HG02970 (cell line): ENCODE data around the gene CCHCR1.
"Not testable (repeated sequence)": the region's sequence is repeated elsewhere in the genome, so short reads cannot be mapped to it uniquely, and the experiment has no call there.

Experiments
- ATAC-seq: cut with Tn5 transposase; IDR thresholded peaks from one replicate; pipeline ENCODE4 v1.9.1; 2021; ENCODE audit warnings: mild to moderate bottlenecking, moderate library complexity, moderate number of reproducible peaks; ENCODE audit not compliant: unreplicated experiment, low FRiP score

CCHCR1 gene

GRCh38 chr6:31164475-31165063 is 7.0 kb upstream of the CCHCR1 start:
- ATAC-seq: not testable (repeated sequence)

DNA sequence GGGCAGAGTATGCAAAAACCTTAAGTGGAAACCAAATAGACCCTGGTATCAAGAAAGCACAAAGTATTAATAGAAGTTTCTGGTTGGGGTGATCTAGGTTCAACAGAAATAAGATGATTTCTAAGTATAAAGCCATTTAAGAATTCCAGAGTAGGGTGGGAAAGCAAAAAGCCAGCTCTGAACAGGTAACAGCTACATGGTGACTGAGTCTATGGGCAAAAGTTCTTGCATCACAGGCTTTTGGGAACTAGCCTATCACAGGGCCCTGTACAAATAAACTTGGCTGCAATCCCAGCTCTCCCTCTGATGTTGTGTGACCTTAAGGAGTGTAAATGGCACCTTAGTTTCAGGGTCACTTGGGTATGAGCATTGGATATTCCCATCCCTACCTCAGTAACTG is 6.3 kb upstream of the CCHCR1 start:
- ATAC-seq: no peak

DNA sequence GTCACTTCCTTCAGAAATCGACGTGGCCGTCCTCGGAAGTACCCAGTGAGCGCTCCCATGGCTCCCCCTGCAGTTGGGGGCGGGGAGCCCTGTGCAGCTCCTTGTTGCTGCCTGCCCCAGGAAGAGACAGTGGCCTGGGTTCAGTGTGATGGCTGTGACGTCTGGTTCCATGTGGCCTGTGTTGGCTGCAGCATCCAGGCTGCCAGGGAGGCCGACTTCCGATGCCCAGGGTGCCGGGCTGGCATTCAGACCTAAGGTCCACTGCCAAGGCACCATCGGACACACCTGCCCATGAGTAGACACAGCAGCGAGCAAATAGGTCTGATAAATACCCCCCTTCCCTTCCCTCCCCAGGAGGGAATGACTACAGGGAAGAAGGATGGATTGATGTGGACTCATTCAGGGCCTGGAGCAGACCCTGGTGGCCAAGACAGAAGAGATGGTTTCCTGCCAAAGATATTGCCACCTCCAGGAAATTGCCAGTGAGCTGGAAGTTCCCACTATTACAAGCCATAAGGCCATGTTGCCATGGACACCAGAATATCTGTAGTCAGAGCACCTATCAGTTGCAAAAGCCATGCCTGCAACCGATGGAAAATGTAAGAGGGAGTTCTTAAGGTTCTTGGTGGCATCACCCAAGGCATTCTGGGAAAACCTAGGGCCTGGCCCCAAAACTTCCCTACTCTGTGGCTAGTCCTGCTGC is 5.0 kb upstream of the CCHCR1 start:
- ATAC-seq: no peak

- ATAC-seq: no peak
These were observed 3.9 kb upstream of the CCHCR1 start for GRCh38 chr6:31161216-31162126.

GRCh38 chr6:31158863-31159855 is 1.6 kb upstream of the CCHCR1 start:
- no peak for ATAC-seq

DNA sequence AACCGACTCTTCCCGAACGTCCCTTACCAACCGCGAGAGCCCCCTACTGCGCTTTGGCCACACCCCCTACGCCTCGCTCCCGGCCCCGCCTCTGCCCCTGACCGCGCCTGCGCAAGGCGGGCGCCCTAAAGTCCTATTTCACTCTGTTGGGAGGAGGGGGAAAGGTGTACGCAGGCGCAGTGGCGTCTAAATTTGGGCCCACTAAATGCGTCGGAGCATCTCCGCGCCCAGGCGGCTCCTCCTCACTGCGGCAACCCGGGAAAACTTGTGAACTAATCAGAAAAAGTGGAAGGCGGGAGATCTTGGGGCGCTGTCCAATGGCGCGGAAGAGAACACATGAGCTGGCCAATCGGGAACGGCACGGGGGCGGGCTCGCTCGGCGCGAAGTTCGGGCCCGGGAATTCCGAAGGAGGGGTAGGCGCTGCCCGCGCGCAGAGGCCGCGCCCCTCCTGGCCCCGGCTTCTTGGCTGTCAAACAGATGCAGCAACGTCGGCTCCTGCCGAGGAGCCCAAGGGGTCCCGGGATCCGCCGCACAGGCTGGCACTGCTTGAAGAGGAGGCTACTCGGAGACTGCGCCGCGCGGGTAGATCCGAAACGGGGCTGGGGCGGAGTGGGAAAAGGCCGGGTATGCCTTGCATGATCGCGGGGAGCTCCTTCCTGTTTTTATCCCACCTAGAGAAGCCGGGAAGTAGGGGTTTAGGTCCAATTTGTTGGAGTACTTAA is 699 bp upstream of the CCHCR1 start, which contains the start of gene TCF19:
Gene TCF19, plus strand, starts transcription at position 450 of the 723 bp plus-strand sequence. CDS start 881 bp downstream, outside the sequence.
- ATAC-seq: peak; percentile 89

DNA sequence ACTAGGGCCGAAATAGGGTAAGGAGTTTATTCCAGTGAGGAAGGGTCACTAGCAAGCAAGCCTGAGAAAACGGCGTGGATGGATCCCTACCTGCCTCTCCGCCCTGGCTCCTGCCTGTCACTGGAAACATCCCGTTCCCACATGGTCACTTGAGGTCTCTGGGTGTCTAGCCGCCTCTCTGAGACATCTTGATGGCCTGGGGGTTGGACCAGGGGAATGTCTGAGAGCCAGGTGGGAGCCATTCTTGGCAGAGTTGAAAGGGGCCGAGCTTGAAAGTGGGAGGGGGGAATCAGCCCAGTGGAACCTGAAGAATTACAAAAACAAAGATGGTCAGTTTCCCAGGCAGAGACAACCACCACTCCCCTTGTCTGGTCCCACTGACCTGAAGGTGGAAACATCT is 961 bp downstream of the CCHCR1 start:
- no peak for ATAC-seq

DNA sequence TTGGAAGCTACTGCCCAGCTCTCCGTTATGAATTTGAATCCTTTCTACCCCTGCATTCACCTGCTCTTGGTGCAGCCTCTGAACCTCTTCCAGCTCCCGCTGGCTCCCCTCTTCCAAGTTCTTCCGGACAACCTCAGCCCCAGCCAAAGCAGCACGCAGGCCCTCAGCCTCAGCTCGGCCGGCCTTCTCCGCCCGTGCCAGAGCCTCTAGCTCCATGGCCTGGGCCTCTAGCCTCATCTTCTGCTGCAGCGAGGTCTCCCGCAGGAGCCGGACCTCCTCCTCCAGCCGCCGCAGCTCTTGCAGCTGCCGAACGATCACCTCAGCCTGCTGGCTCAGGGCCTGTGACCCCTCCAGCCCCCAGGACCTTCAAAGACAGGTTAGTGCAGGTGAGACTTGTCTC is 3.2 kb downstream of the CCHCR1 start:
- ATAC-seq: no peak

DNA sequence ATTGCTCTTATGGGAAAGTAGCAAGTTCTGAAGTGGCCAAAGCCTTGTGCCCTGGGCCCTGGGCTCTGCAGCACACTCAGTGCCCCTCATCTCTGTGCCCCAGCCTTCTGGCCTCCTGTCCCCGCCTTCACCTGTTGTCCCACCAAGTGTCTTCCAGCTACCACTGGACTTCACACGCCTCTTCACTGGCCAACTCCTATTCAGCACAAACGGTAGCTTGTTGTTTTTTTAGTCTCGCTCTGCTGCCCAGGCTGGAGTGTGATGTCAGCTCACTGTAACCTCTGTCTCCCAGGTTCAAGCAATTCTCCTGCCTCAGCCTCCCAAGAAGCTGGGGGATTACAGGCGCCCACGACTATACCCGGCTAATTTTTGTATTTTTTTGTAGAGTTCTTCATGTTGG is 4.8 kb downstream of the CCHCR1 start:
- no peak for ATAC-seq

- ATAC-seq: no peak
These were observed 7.7 kb downstream of the CCHCR1 start for GRCh38 chr6:31149827-31150447.

DNA sequence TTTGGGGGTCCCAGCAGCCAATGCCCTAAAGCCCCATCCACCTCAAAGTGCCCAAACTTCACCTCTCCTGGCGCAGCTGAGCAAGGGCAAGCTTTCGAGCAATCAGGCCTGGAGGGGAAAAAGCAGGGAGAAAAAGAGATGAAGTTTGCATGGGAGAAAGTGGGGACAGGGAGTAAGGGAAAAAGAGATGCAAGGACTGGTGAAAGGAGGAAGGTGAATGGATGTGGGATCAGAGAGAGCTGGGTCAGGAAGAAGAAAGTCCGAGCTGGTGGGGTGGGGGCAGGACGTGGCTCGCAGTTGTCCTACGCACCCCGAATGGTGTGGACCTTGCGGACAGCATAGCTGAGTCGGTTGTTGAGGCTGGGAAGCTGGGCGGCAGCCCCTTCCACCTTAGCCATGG is 12.2 kb downstream of the CCHCR1 start:
- ATAC-seq: no peak

DNA sequence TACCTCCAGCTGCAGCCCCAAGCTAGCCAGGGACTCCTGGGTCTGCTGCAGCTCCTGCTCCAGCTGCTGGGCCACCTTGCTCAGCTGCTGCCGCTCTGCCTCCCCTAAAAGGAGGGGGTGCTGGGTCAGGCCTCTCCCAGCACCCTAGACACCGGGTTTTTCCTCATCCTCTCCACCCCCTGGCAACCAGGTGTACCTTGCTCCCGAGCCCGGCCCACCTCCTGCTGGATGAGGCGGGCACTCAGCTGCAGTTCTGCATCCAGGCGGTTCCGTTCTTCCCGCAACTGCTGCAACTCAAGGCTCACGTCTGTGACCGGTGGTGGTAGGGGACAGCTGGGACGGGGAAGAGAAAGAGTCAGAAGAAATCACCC is 12.6 kb downstream of the CCHCR1 start:
- no peak for ATAC-seq

GRCh38 chr6:31144296-31144969 is 13.2 kb downstream of the CCHCR1 start:
- no peak for ATAC-seq

- ATAC-seq: no peak
These were observed 14.5 kb downstream of the CCHCR1 start for GRCh38 chr6:31143148-31143547.

GRCh38 chr6:31142361-31142761 is 15.2 kb downstream of the CCHCR1 start:
- ATAC-seq: no peak

DNA sequence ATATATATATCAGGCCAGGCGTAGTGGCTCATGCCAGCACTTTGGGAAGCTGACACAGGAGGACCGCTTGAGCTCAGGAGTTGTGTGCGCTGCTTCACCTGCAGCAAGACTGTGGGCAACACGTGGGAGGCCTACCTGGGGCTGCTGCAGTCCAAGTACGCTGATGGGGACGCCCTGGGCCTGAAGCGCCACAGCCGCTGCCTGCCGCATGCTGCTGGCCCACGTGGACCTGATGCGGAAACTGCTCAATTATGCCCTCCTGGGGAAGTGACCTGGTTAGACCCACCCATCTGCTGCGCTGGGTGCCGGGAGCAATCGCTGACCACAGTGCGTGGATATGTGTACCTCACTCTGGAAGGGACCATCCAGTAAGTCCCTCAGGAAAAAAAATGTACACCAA is 17.0 kb downstream of the CCHCR1 start:
- no peak for ATAC-seq

DNA sequence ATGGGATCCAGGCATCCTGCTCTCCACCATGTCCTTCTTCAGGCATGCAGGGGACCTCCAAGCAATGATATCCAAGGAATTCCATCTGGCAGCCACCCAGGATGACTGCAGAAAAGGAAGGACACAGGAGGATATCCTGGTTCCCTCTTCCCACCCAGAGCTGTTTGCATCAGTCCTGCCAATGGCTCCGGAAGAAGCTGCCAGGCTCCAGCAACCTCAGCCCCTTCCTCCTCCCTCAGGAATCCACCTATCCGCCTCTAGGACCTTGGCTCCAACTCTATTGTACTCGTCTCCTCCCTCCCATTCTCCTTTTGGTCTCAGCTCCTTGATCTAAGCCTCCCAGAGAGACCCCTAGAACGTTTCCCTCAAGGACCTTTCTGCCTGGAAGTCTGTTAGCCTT is 18.0 kb downstream of the CCHCR1 start:
- ATAC-seq: no peak

DNA sequence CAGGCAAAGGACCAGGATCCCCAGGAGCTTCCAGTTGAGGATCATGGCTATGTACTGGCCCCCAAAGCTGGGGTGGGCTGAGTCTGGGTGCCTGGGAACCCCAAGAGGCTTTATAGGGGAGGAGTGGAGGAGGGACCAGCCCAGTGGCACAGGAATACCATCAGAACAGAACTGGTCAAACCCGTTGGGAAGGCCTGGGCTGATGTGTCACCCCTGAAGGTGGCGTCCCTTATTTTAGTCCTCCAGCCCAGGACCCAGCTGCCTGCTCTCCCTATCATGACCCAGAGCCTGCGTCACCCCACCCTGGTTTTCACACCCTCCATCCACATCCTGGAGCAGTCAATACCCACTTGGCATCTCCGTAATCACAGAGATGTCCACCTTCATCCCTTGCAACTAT is 18.6 kb downstream of the CCHCR1 start, which contains the start of gene PSORS1C2:
Gene PSORS1C2, minus strand, starts transcription at position 85 of the 400 bp plus-strand sequence. Its CDS starts 40 bp downstream, at position 45.
- no peak for ATAC-seq
